ENCODE results near the gene ARID5B. TPM values are rescaled to one million over a fixed set of nuclear protein-coding genes. Genes with fewer than 3 reads are reported as not detected.

The ARID5B gene
- total and polyA plus RNA-seq, 2 of the 4 experiments (the other 2 are of a cell fraction), result 41.0 to 125 TPM

GRCh38 chr10:62081341-62082270 lies 180.1 kb downstream of the ARID5B start:
- Histone ChIP-seq H4K20me1 (ENCODE audit: insufficient read depth, low read length) (peaks cover 21% of the 10 kb centered on the region), H2BK20ac (ENCODE audit: low read depth, low read length) (no peak overlapping the region), H3K27ac (ENCODE audit: insufficient read depth, low read length) (peak overlapping the region; percentile 82; the same call in 1 of the 2 replicates), H3K4me3 (ENCODE audit: insufficient read depth, low read depth, low read length) (no peak overlapping the region), H2BK120ac (ENCODE audit: low read depth, low read length) (0 out of 2 replicates have a peak overlapping the region, but pooled peaks have one; percentile 25), H3K4me1 (ENCODE audit: control insufficient read depth, insufficient read depth, low read length) (peaks cover 39% of the 10 kb centered on the region), H3K9me3 (ENCODE audit: control insufficient read depth, insufficient read depth, low read length) (no peaks in the 10 kb centered on the region), H3K36me3 (ENCODE audit: control insufficient read depth, insufficient read depth, low read length) (peaks cover 47% of the 10 kb centered on the region), H3K18ac (ENCODE audit: low read depth, low read length) (peak overlapping the region; percentile 69), H3K9me1 (ENCODE audit: insufficient read depth, low read length) (peaks cover 19% of the 10 kb centered on the region), H4K5ac (ENCODE audit: low read depth, low read length) (peak overlapping the region; percentile 70), H2AFZ (replicated peaks; ENCODE audit: low read length, poor library complexity) (no peak overlapping the region), H3K9ac (ENCODE audit: low read depth, low read length) (peak overlapping the region; percentile 62; the same call in 1 of the 2 replicates), H3K56ac (ENCODE audit: extremely low read depth, insufficient read depth, low read length) (peak overlapping the region; percentile 68; the same call in 1 of the 2 replicates), H2BK5ac (ENCODE audit: low read depth, low read length, poor library complexity, severe bottlenecking) (peak overlapping the region; percentile 93), H3K14ac (replicated peaks; ENCODE audit: low read depth, low read length) (peak overlapping the region; percentile 40; the same call in 1 of the 2 replicates), H4K8ac (ENCODE audit: low read depth in 2 of 2, low read length in 2 of 2) (peak overlapping the region in 1 of 2 experiments; percentile 44; a peak in 2 of 4 replicates), H3K27me3 (ENCODE audit: control insufficient read depth, insufficient read depth, low read length) (no peaks in the 10 kb centered on the region), H2AK5ac (ENCODE audit: low read depth, low read length) (no peak overlapping the region), H3K79me1 (ENCODE audit: low read depth in 1 of 2, low read length in 2 of 2) (peaks cover 20 to 62% of the 10 kb centered on the region in 2 experiments), H3K4ac (ENCODE audit: low read depth, low read length) (peak overlapping the region; percentile 40; the same call in 1 of the 2 replicates), H2BK15ac (ENCODE audit: low read depth, low read length) (0 out of 3 replicates have a peak overlapping the region, but pooled peaks have one; percentile 9), H3K4me2 (ENCODE audit: low read depth, low read length) (peak overlapping the region; percentile 41; the same call in 1 of the 2 replicates), H4K91ac (ENCODE audit: insufficient read depth, low read depth, low read length) (no peak overlapping the region), H3K23ac (ENCODE audit: low read depth, low read length) (peak overlapping the region; percentile 71; the same call in 1 of the 2 replicates), H2AK9ac (replicated peaks; ENCODE audit: low read depth, low read length, poor library complexity) (no peak overlapping the region)
- BruUV-seq (replicated peaks), result no TSS peak
- CTCF ChIA-PET, result interaction anchor here (0.7 kb wide), 1 partner anchor 917 kb away, joined by 3 read pairs; no protein-coding TSS in a partner anchor
- in situ Hi-C loops (cut with MboI; ENCODE audit: low sequenced_read_pairs), result loop anchor here (25.0 kb wide), 1 partner anchor 1056 kb away; the partner anchor contains the start of gene NRBF2
- POLR2A ChIA-PET (ENCODE audit: unreplicated experiment), result interaction anchor here (0.5 kb wide), 1 partner anchor 180 kb away, joined by 3 read pairs; the partner anchor contains the start of gene ARID5B
- TF ChIP-seq CHD1 (IDR thresholded peaks at IDR 0.05; ENCODE audit: low read depth, low read length), result no peak
- peak; percentile 52 for TF ChIP-seq CEBPB (IDR thresholded peaks at IDR 0.05; ENCODE audit: low read depth, low read length)
- DNase-seq (no peak), ATAC-seq (ENCODE audit: low read depth) (no peak)
- WGBS, 2 experiments (ENCODE audit: extremely low coverage in 2 of 2, insufficient read length in 1 of 2), result no CpG with 5 or more reads among the region's 5 CpGs
- dilution Hi-C loops (cut with HindIII; ENCODE audit: low sequenced_read_pairs, unreplicated experiment), result no loop called here
- intact Hi-C loops (cut with micrococcal nuclease), result no loop called here
